Smooth muscle cell (in vitro differentiated cells): Measurements from ENCODE around the gene SLCO2A1. TPM values are rescaled to one million over a fixed set of nuclear protein-coding genes. Genes with fewer than 3 reads are reported as not detected.

Experiments
- DNase-seq: peaks from one replicate; lab custom pipeline; 2025; ENCODE audit not compliant: unreplicated experiment; lab: John Stamatoyannopoulos, UW
- H2AFZ ChIP-seq: fragments of 200-600 bp; sonication (generic); 2 replicates; pipeline ENCODE4 v1.6.0; 2016; ENCODE audit warnings: antibody characterized with exemption, low read depth, mild to moderate bottlenecking
- H3F3A ChIP-seq: fragments of 200-600 bp; sonication (generic); 2 replicates; pipeline ENCODE4 v1.6.0; 2017; ENCODE audit warnings: antibody characterized with exemption, low read depth
- H3K27ac ChIP-seq: fragments of 200-600 bp; sonication (generic); 2 replicates; pipeline ENCODE4 v1.5.1; 2016; ENCODE audit warnings: low read depth, mild to moderate bottlenecking
- H3K27me3 ChIP-seq: fragments of 200-600 bp; sonication (generic); 2 replicates; pipeline ENCODE4 v1.6.1; 2016; ENCODE audit warnings: low read depth, mild to moderate bottlenecking
- H3K36me3 ChIP-seq: fragments of 200-600 bp; sonication (generic); 2 replicates; pipeline ENCODE4 v1.5.1; 2016; ENCODE audit warnings: low read depth
- H3K4me1 ChIP-seq: fragments of 200-600 bp; sonication (generic); 2 replicates; pipeline ENCODE4 v1.5.1; 2016; ENCODE audit warnings: low read depth
- H3K4me2 ChIP-seq: fragments of 200-600 bp; sonication (generic); 2 replicates; pipeline ENCODE4 v1.6.0; 2016; ENCODE audit warnings: mild to moderate bottlenecking
- H3K4me3 ChIP-seq: fragments of 200-600 bp; sonication (generic); 2 replicates; pipeline ENCODE4 v1.5.1; 2016; ENCODE audit warnings: mild to moderate bottlenecking
- H3K79me2 ChIP-seq: fragments of 200-600 bp; sonication (generic); 2 replicates; pipeline ENCODE4 v1.6.0; 2016; ENCODE audit warnings: low read depth, mild to moderate bottlenecking
- H3K9ac ChIP-seq: fragments of 200-600 bp; sonication (generic); 2 replicates; pipeline ENCODE4 v1.6.0; 2016; ENCODE audit warnings: low read depth
- H3K9me3 ChIP-seq: fragments of 200-600 bp; sonication (generic); replicated peaks from 2 replicates; pipeline ENCODE4 v1.5.1; 2016; ENCODE audit warnings: low read depth
- H4K20me1 ChIP-seq: fragments of 200-600 bp; sonication (generic); 2 replicates; pipeline ENCODE4 v1.6.0; 2016; ENCODE audit warnings: low read depth
- WGBS: methylation state at CpG from one replicate; pipeline ENCODE4 v1.1.7; 2016; ENCODE audit warnings: low lambda C conversion rate; 5-methylcytosine and 5-hydroxymethylcytosine counted together
- polyA plus RNA-seq: library from polyadenylated mRNA; unstranded; fragments of >200 nt; fragmentation: Nextera tagmentation; extraction: Ambion mirVana; gene quantifications from 2 replicates; pipeline ENCODE4 v1.2.1, GENCODE V29; 2016
- total RNA-seq: library from RNA; depleted of rRNA; stranded (reverse); fragments of >200 nt; gene quantifications from 2 replicates; pipeline ENCODE4 v1.2.3, GENCODE V29; 2014
- TF ChIP-seq, protein P1 (sequence below): fragments of 200-600 bp; sonication (generic); IDR thresholded peaks from 2 replicates; pipeline ENCODE4 v1.5.1; 2017; ENCODE audit warnings: borderline replicate concordance, mild to moderate bottlenecking, antibody characterized with exemption; ENCODE audit not compliant: insufficient read depth, poor library complexity, severe bottlenecking

The SLCO2A1 gene
- total and polyA plus RNA-seq, 2 experiments from 2014 or later, result 7.7 to 14.2 TPM

DNA sequence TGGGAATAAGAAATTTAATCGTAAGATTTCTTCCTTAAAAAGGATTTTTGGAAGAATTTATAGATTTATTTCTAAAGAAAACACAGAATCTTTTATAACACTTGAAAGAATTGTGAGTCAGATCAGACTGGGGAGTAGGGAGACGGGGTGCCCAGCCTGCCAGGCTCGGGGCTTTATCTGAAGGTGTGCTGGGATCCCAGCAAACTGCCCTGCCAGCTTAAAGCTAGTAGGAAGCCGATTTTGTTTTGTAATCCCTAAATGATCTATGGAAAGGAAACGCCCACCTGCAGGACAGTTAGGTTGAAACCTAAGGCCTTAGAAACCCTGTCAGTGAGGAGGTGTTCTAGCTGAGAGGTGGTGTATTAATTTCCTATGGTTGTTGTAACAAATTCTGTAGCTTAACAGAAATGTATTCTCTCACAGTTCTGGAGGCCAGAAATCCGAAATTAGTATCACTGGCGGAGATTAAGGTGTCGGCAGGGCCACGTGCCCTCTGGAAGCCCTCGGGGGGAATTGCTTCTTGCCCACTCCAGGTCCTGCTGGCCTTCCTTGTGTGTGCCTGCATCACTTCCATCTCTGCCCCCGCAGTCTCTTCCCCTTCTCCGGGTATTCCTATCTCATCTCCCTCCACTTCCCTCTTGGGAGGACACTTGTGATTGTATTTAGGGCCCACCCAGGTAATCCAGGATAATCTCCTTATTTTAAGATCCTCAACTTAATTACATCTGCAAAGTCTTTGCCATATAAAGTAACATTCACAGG is 114.7 kb downstream of the SLCO2A1 start:
- Histone ChIP-seq H3K4me2 (no peak overlapping the region), H3K4me3 (no peak overlapping the region)
- 83% methylated on average over 12 of the region's 12 CpGs for WGBS

DNA sequence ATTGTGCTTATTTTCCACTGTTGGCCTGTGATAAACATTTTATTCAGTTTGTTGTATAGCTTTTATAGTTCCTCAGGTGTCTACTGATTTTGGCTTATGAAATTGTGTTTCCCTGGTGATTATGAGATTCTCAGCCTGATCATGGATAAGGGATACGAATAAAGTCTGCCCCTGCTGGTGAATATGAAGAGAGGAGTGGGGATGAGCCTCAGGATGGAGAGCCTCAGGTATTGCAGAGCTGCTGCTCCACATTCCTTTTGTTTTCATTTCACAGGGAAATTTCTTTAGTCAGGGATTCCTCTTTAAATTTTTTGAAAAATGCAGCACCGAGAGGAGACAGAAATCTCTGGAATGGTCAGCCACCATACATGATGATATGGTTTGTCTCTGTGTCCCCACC is 119.3 kb downstream of the SLCO2A1 start:
- 73% methylated on average over 2 of the region's 2 CpGs for WGBS
- H2AFZ ChIP-seq, result no peak overlapping the region
- no peak overlapping the region for H3K9ac ChIP-seq
- no peaks in the 10 kb centered on the region for H3K4me1 ChIP-seq
- H3F3A ChIP-seq, result no peaks in the 10 kb centered on the region
- H3K36me3 ChIP-seq, result no peaks in the 10 kb centered on the region
- peaks cover 4% of the 10 kb centered on the region for H3K27me3 ChIP-seq
- H4K20me1 ChIP-seq, result no peaks in the 10 kb centered on the region
- TF ChIP-seq, protein P1, sequence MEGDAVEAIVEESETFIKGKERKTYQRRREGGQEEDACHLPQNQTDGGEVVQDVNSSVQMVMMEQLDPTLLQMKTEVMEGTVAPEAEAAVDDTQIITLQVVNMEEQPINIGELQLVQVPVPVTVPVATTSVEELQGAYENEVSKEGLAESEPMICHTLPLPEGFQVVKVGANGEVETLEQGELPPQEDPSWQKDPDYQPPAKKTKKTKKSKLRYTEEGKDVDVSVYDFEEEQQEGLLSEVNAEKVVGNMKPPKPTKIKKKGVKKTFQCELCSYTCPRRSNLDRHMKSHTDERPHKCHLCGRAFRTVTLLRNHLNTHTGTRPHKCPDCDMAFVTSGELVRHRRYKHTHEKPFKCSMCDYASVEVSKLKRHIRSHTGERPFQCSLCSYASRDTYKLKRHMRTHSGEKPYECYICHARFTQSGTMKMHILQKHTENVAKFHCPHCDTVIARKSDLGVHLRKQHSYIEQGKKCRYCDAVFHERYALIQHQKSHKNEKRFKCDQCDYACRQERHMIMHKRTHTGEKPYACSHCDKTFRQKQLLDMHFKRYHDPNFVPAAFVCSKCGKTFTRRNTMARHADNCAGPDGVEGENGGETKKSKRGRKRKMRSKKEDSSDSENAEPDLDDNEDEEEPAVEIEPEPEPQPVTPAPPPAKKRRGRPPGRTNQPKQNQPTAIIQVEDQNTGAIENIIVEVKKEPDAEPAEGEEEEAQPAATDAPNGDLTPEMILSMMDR, result peak; percentile 13
- no peak overlapping the region for H3K4me2 ChIP-seq
- H3K9me3 ChIP-seq, result no peaks in the 10 kb centered on the region
- no peak overlapping the region for H3K4me3 ChIP-seq
- H3K79me2 ChIP-seq, result no peaks in the 10 kb centered on the region
- H3K27ac ChIP-seq, result no peak overlapping the region
- DNase-seq, result no peak

More for the DNA sequence above, 114.7 kb downstream of the SLCO2A1 start:
- Histone ChIP-seq H4K20me1 (no peaks in the 10 kb centered on the region), H3K9ac (no peak overlapping the region), H3K36me3 (no peaks in the 10 kb centered on the region), H3K79me2 (no peaks in the 10 kb centered on the region), H3K27me3 (peaks cover 4% of the 10 kb centered on the region), H3F3A (no peaks in the 10 kb centered on the region), H2AFZ (no peak overlapping the region), H3K4me1 (no peaks in the 10 kb centered on the region), H3K9me3 (no peaks in the 10 kb centered on the region), H3K27ac (no peak overlapping the region)
- DNase-seq, result no peak
- TF ChIP-seq, protein P1, result no peak

DNA sequence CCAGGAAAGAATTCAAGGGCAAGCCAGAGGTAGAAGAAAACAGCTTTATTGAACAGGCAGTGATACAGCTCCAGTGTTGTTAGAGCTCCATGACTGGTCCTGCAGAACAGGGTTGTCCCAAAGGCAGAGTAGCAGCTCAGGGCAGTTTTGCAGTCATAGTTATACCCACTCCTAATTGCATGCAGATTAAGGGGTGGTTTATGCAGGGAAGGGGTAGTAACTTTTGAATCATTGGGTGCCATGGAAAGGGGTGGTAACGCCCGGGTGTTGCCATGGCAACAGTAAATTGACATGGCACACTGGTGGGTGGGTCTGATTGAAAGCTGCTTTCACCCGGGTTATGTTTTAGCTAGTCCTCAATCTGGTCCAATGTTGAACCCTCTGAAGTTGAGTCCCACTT is 124.3 kb downstream of the SLCO2A1 start:
- no peak for DNase-seq
- Histone ChIP-seq H3K27ac (no peak overlapping the region), H3K9me3 (no peaks in the 10 kb centered on the region), H3K27me3 (no peaks in the 10 kb centered on the region), H3K4me2 (no peak overlapping the region), H4K20me1 (no peaks in the 10 kb centered on the region), H3K9ac (no peak overlapping the region), H3K79me2 (no peaks in the 10 kb centered on the region), H2AFZ (no peak overlapping the region), H3K36me3 (no peaks in the 10 kb centered on the region), H3K4me3 (no peak overlapping the region), H3F3A (no peaks in the 10 kb centered on the region), H3K4me1 (no peaks in the 10 kb centered on the region)
- 82% methylated on average over 3 of the region's 3 CpGs for WGBS
- TF ChIP-seq, protein P1, result no peak

DNA sequence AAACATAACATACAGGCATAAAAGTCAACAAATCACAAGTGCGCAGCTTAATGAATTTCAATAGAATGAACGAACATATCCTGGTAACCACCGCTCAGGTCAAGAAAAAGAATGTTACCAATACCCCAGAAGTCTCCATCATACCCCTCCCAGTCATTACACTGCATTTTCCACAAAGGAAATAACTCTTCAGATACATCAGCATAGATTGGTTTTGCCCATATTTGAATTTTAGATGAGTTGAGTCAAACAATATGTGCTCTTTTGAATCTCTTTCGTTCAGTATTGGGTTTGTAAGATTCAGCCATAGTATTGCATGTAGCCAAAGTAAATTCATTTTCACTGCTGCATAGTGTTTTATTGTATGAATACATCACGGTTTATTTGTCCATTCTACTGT is 127.9 kb downstream of the SLCO2A1 start:
- Histone ChIP-seq H3K4me3 (no peak overlapping the region), H4K20me1 (no peaks in the 10 kb centered on the region), H3K9ac (no peak overlapping the region), H2AFZ (no peak overlapping the region), H3K4me1 (no peaks in the 10 kb centered on the region), H3K27ac (no peak overlapping the region), H3K36me3 (no peaks in the 10 kb centered on the region), H3F3A (no peaks in the 10 kb centered on the region), H3K9me3 (no peaks in the 10 kb centered on the region), H3K27me3 (peaks cover 28% of the 10 kb centered on the region), H3K79me2 (no peaks in the 10 kb centered on the region), H3K4me2 (no peak overlapping the region)
- TF ChIP-seq, protein P1, result no peak
- no peak for DNase-seq
- 87% methylated on average over 5 of the region's 5 CpGs for WGBS
